WERI-Rb-1 (cell line): ENCODE data around the gene WDR19.

ENCODE experiments used
- DNase-seq: peaks from one replicate; pipeline ENCODE4 v3.0.0-alpha.2; 2020
- H3K27ac ChIP-seq: fragments of 250-450 bp; sonication (Bioruptor Pico); 2 replicates; pipeline ENCODE4 v1.5.1; 2020; ENCODE audit warnings: mild to moderate bottlenecking, moderate library complexity
- H3K27me3 ChIP-seq: fragments of 250-450 bp; sonication (Bioruptor Pico); 2 replicates; pipeline ENCODE4 v1.5.1; 2021; ENCODE audit warnings: mild to moderate bottlenecking, low read depth, moderate library complexity; ENCODE audit not compliant: insufficient read depth, severe bottlenecking
- H3K36me3 ChIP-seq: fragments of 250-450 bp; sonication (Bioruptor Pico); 2 replicates; pipeline ENCODE4 v1.5.1; 2020; ENCODE audit warnings: mild to moderate bottlenecking, moderate library complexity
- H3K4me3 ChIP-seq: 2 replicates; pipeline ENCODE4 v1.5.1; 2011; ENCODE audit warnings: low read depth, mild to moderate bottlenecking, control low read depth, low read length
- H3K9me3 ChIP-seq: fragments of 250-450 bp; sonication (Bioruptor Pico); 2 replicates; pipeline ENCODE4 v1.5.1; 2021; ENCODE audit warnings: mild to moderate bottlenecking, moderate library complexity; ENCODE audit not compliant: severe bottlenecking
- CTCF ChIP-seq: IDR thresholded peaks from 2 replicates; pipeline ENCODE4 v1.5.1; 2011; ENCODE audit warnings: low read depth, mild to moderate bottlenecking, control low read depth, inconsistent platforms, low read length

Gene WDR19

GRCh38 chr4:39330353-39330752 lies 148.0 kb downstream of the WDR19 start:
- TF ChIP-seq CTCF = no peak
- Histone ChIP-seq H3K36me3 (peaks cover 28% of the 10 kb centered on the region), H3K27ac (no peak overlapping the region), H3K4me3 (no peak overlapping the region), H3K9me3 (no peaks in the 10 kb centered on the region), H3K27me3 (no peaks in the 10 kb centered on the region)
- no peak for DNase-seq

- Histone ChIP-seq H3K27me3 (no peaks in the 10 kb centered on the region), H3K27ac (no peak overlapping the region), H3K4me3 (no peak overlapping the region), H3K36me3 (peaks cover 20% of the 10 kb centered on the region), H3K9me3 (no peaks in the 10 kb centered on the region)
- TF ChIP-seq CTCF = no peak
- DNase-seq = no peak
Measured at GRCh38 chr4:39331191-39331590, 148.9 kb downstream of the WDR19 start.
